GM23248 (cell line): ENCODE results near the gene APMAP.

ENCODE experiments used
- EZH2 ChIP-seq: fragments of 200-600 bp; sonication (generic); IDR thresholded peaks from 2 replicates; pipeline ENCODE4 v1.6.1; 2018; ENCODE audit warnings: antibody characterized with exemption, mild to moderate bottlenecking; ENCODE audit not compliant: insufficient read depth, poor library complexity, severe bottlenecking
- EZH2phosphoT487 ChIP-seq: fragments of 200-600 bp; sonication (generic); IDR thresholded peaks from 2 replicates; pipeline ENCODE4 v1.6.1; 2018; ENCODE audit warnings: antibody characterized with exemption, moderate library complexity, mild to moderate bottlenecking, low read depth; ENCODE audit not compliant: insufficient read depth

- no peak for TF ChIP-seq EZH2phosphoT487
- TF ChIP-seq EZH2, result no peak
Observed at GRCh38 chr20:24957326-24958016, 35.1 kb downstream of the APMAP start.
